ENCODE measurements around the gene RNF208. TPM values are rescaled to one million over a fixed set of nuclear protein-coding genes. Genes with fewer than 3 reads are reported as not detected.

The RNF208 gene
- polyA plus RNA-seq, 1 of the 3 experiments (the other 2 are of a cell fraction) = 2.7 TPM

DNA sequence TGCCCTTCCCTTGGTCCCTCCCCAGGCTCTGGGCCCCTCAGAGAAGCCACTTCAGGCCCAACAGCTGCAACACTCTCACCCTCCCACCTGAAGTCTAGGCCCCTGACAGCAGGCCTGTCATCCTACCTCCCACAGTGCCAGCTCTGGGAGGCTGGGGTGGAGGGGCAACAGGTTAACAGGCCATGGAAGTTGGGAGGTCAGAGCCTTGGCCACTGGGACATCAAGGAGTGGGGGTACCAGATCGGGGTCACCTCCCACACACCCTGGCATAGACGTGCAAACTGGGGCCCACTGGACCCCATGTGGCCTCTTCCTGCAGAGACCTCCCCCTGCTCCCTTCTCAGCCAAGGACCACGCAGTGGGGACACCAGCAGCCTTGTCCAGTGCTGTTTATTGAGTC lies 30.8 kb downstream of the RNF208 start:
- no peak overlapping the region for H2AFZ ChIP-seq (ENCODE audit: low read depth)
- no peak overlapping the region for H3K4me3 ChIP-seq (ENCODE audit: low read depth in 2 of 2, low read length in 1 of 2)
- H3K9ac ChIP-seq = no peak overlapping the region
- H3K27me3 ChIP-seq (ENCODE audit: insufficient read depth) = no peaks in the 10 kb centered on the region
- CTCF ChIA-PET = interaction anchor here (0.8 to 3.1 kb wide), 6 partner anchors 14 to 73 kb away, joined by 3 to 11 read pairs (median 3); partner anchors contain the start of gene RNF224
- POLR2A ChIA-PET = interaction anchor here (1.4 kb wide), 1 partner anchor 9 kb away, joined by 5 read pairs; the partner anchor contains the start of gene TPRN
- H3K36me3 ChIP-seq (replicated peaks in 1 of 2; ENCODE audit: control insufficient read depth in 1 of 2, insufficient read depth in 2 of 2, low read length in 1 of 2) = peaks cover 3 to 23% of the 10 kb centered on the region in 2 experiments
- peaks cover 45% of the 10 kb centered on the region for H4K20me1 ChIP-seq (ENCODE audit: insufficient read depth)
- no CpG with 5 or more reads among the region's 3 CpGs for WGBS (ENCODE audit: low lambda C conversion rate)
- peaks cover 16% of the 10 kb centered on the region for H3F3A ChIP-seq (replicated peaks; ENCODE audit: insufficient read depth)
- no peaks in the 10 kb centered on the region for H3K9me2 ChIP-seq
- no peak overlapping the region for H3K4me2 ChIP-seq
- no peak for TF ChIP-seq FOSL2 (IDR thresholded peaks at IDR 0.05; ENCODE audit: borderline replicate concordance, low read depth)
- no peak for TF ChIP-seq MAX (IDR thresholded peaks at IDR 0.05; ENCODE audit: low read depth)
- H3K4me1 ChIP-seq (ENCODE audit: control insufficient read depth in 1 of 2, insufficient read depth in 2 of 2, low read depth in 1 of 2, low read length in 1 of 2) = peaks cover 12 to 30% of the 10 kb centered on the region in 2 experiments; a peak in 3 of 4 replicates
- no peak overlapping the region for H3K27ac ChIP-seq (ENCODE audit: low read depth in 2 of 2, low read length in 1 of 2)
- H3K9me3 ChIP-seq = no peaks in the 10 kb centered on the region
- no peak for DNase-seq
- peaks cover 65% of the 10 kb centered on the region for H3K79me2 ChIP-seq (ENCODE audit: insufficient read depth)

DNA sequence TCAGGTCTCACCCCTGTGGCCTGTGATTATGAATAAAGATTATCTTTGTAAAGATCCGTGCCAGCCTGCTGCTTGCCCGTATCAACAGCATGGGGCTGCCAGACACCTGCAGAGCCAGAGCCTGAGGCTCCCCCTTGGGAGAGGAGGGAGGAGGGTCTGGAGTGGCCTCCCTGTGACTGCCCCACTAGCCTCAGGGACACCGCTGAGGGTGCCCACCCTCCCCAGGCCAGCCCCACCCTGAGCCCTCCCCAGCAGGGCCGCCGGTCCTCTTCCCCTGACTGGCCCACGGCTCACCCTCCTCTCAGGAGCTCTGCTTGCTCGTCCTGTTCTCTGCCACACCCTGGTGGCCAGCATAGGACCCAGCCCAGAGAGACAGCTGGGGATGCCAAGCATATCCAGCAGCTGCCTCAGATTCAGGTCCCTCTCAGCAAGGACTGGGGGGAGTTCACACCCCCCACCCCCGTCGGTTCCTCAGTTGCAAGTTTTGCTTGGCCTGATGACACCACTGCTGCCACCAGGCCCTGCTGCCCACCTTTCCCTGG lies 31.7 kb downstream of the RNF208 start:
- peaks cover 3 to 29% of the 10 kb centered on the region in 2 experiments for H3K36me3 ChIP-seq (replicated peaks in 1 of 2; ENCODE audit: control insufficient read depth in 1 of 2, insufficient read depth in 2 of 2, low read length in 1 of 2)
- CTCF ChIA-PET = interaction anchor here (0.8 to 3.1 kb wide), 12 partner anchors 9 to 348 kb away, joined by 3 to 16 read pairs (median 3); partner anchors contain the start of gene CYSRT1
- DNase-seq = no peak
- 95% methylated on average over 4 of the region's 9 CpGs for WGBS (ENCODE audit: low lambda C conversion rate)
- H4K20me1 ChIP-seq (ENCODE audit: insufficient read depth) = peaks cover 39% of the 10 kb centered on the region
- POLR2A ChIA-PET = interaction anchor here (2.7 kb wide), 1 partner anchor 8 kb away, joined by 20 read pairs; no protein-coding TSS in a partner anchor
- no peak overlapping the region for H3K9ac ChIP-seq
- H3K4me2 ChIP-seq = no peak overlapping the region
- no peaks in the 10 kb centered on the region for H3K9me2 ChIP-seq
- H3K9me3 ChIP-seq = no peaks in the 10 kb centered on the region
- H3K4me1 ChIP-seq (ENCODE audit: control insufficient read depth in 1 of 2, insufficient read depth in 2 of 2, low read depth in 1 of 2, low read length in 1 of 2) = peaks cover 12 to 33% of the 10 kb centered on the region in 2 experiments; a peak in 3 of 4 replicates
- no peak for TF ChIP-seq IRF3 (IDR thresholded peaks at IDR 0.05; ENCODE audit: low read depth, low read length)
- TF ChIP-seq CTCF (IDR thresholded peaks at IDR 0.05) = 0 out of 2 replicates have a peak, but pooled peaks have one; percentile 10
- no peak for TF ChIP-seq EP300 (IDR thresholded peaks at IDR 0.05; ENCODE audit: borderline replicate concordance in 1 of 2, low read depth in 1 of 2, low read length in 1 of 2)
- no peaks in the 10 kb centered on the region for H3K27me3 ChIP-seq (ENCODE audit: insufficient read depth)
- no peak overlapping the region for H3K4me3 ChIP-seq (ENCODE audit: low read depth in 2 of 2, low read length in 1 of 2)
- peaks cover 64% of the 10 kb centered on the region for H3K79me2 ChIP-seq (ENCODE audit: insufficient read depth)
- H2AFZ ChIP-seq (ENCODE audit: low read depth) = no peak overlapping the region
- peaks cover 16% of the 10 kb centered on the region for H3F3A ChIP-seq (replicated peaks; ENCODE audit: insufficient read depth)
- H3K27ac ChIP-seq (ENCODE audit: low read depth in 2 of 2, low read length in 1 of 2) = no peak overlapping the region; a peak in 1 of 4 replicates

Measured in SK-N-SH (cell line).